ENCODE results near the gene ZNF236. TPM values are rescaled to one million over a fixed set of nuclear protein-coding genes. Genes with fewer than 3 reads are reported as not detected.

ZNF236 gene
- total and polyA plus RNA-seq, 2 of the 8 experiments (the other 6 are each of a cell fraction or from before 2014, with no cell fraction given), result 6.7 to 14.5 TPM

DNA sequence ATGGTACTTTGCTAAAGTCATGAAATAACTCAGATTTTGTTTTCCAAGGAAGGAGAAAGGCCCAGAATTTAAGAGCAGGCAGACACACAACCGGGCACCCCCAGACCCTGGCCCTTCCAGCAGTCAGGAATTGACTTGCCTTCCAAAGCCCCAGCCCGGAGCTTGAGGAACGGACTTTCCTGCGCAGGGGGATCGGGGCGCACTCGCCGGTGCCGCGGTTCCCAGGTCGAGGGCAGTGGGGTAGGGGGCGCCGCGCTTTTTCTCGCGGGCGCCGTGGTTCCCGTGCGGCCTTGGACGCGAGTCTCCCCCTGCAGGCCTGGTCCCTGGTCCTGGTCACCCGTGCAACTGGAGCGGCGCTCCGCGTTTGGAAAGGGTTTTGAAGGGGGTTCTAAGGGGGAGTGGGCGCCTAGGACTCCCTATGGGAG is 1.2 kb downstream of the ZNF236 start:
- Histone ChIP-seq H3K4me2 (ENCODE audit: insufficient read depth in 1 of 2, low read depth in 2 of 2, low read length in 2 of 2) (peak overlapping the region; percentile 55 to 77), H4K8ac (ENCODE audit: extremely low read depth, insufficient read depth, low read length) (peak overlapping the region; percentile 93; the same call in 1 of the 2 replicates), H3K56ac (replicated peaks; ENCODE audit: insufficient read length, low read depth, low read length) (no peak overlapping the region), H3K79me2 (ENCODE audit: control insufficient read depth in 1 of 2, insufficient read depth in 2 of 2, low read length in 2 of 2) (peaks cover 0 to 55% of the 10 kb centered on the region in 2 experiments; a peak in 2 of 4 replicates), H3K23me2 (ENCODE audit: low read depth, low read length) (peaks cover 10% of the 10 kb centered on the region; the same call in 1 of the 2 replicates), H2BK120ac (replicated peaks; ENCODE audit: low read depth, low read length) (no peak overlapping the region), H3K4me1 (replicated peaks in 1 of 4; ENCODE audit: control insufficient read depth in 3 of 4, insufficient read depth in 4 of 4, low read length in 3 of 4) (peaks cover 0 to 3% (median 1%) of the 10 kb centered on the region in 4 experiments; a peak in 4 of 7 replicates), H2BK20ac (ENCODE audit: low read length) (no peak overlapping the region), H2BK5ac (ENCODE audit: low read depth, low read length) (no peak overlapping the region), H3K9ac (replicated peaks in 1 of 4; ENCODE audit: extremely low read depth in 1 of 4, low read depth in 3 of 4, low read length in 3 of 4) (peak overlapping the region in 2 of 4 experiments; percentile 70 to 79; a peak in 5 of 7 replicates), H4K5ac (ENCODE audit: insufficient read length, low read depth, low read length) (peak overlapping the region; percentile 44), H2AFZ (ENCODE audit: low read length) (no peak overlapping the region), H2BK12ac (ENCODE audit: low read depth, low read length) (0 out of 2 replicates have a peak overlapping the region, but pooled peaks have one; percentile 50), H2BK15ac (ENCODE audit: low read length) (no peak overlapping the region), H3K4ac (replicated peaks; ENCODE audit: insufficient read length, low read depth, low read length) (no peak overlapping the region), H3K18ac (ENCODE audit: extremely low read depth, low read length) (no peak overlapping the region), H4K20me1 (replicated peaks in 1 of 2; ENCODE audit: control insufficient read depth in 1 of 2, insufficient read depth in 2 of 2, low read length in 2 of 2) (peaks cover 0 to 2% of the 10 kb centered on the region in 2 experiments), H3K36me3 (ENCODE audit: control insufficient read depth in 2 of 4, insufficient read depth in 4 of 4, low read length in 3 of 4) (peaks cover 0 to 3% (median 0%) of the 10 kb centered on the region in 4 experiments; a peak in 1 of 8 replicates), H3K14ac (ENCODE audit: insufficient read length) (no peak overlapping the region), H4K91ac (replicated peaks; ENCODE audit: insufficient read length, low read length) (peak overlapping the region; percentile 96), H3K4me3 (ENCODE audit: extremely low read depth in 1 of 4, insufficient read depth in 2 of 4, low read depth in 3 of 4, low read length in 4 of 4) (peak overlapping the region; percentile 66 to 99 (median 79)), H3K9me3 (ENCODE audit: insufficient read depth in 2 of 2, low read depth in 1 of 2, low read length in 1 of 2) (no peaks in the 10 kb centered on the region), H3K27ac (ENCODE audit: low read depth, low read length) (no peak overlapping the region), H2AK5ac (ENCODE audit: low read depth, low read length) (no peak overlapping the region), H3K23ac (ENCODE audit: insufficient read length) (no peak overlapping the region), H3K79me1 (ENCODE audit: low read depth, low read length) (no peaks in the 10 kb centered on the region; the same call in 1 of the 2 replicates), H3K27me3 (replicated peaks in 1 of 4; ENCODE audit: control insufficient read depth in 3 of 4, extremely low read depth in 1 of 4, insufficient read depth in 3 of 4, low read length in 3 of 4) (no peaks in the 10 kb centered on the region)
- 10% methylated on average over 27 of the region's 28 CpGs; no CpG with 5 or more reads in 1 of the 2 experiments for WGBS, 2 experiments (ENCODE audit: extremely low coverage in 1 of 2, insufficient coverage in 1 of 2, insufficient read length in 1 of 2, insufficient replicate concordance in 2 of 2, low coverage in 1 of 2, low lambda C conversion rate in 2 of 2, missing lambda C conversion rate in 1 of 2)
- ChIA-PET CTCF (ENCODE audit: partially characterized antibody) (interaction anchor here (0.9 to 2.4 kb wide), 5 partner anchors 8 to 504 kb away, joined by 3 to 20 read pairs (median 5); no protein-coding TSS in a partner anchor), POLR2A (ENCODE audit: partially characterized antibody) (interaction anchor here (0.7 to 1.6 kb wide), 6 partner anchors 18 to 80 kb away, joined by 3 to 14 read pairs (median 3); no protein-coding TSS in a partner anchor)
- DNase-seq (ENCODE audit: low read depth in 1 of 2, low spot score in 2 of 2) (peak in 1 of 2 experiments; percentile 66), FAIRE-seq (no peak)
- TF ChIP-seq SIN3A (conservative IDR thresholded peaks at IDR 0.05 in 1 of 2, IDR thresholded peaks at IDR 0.05 in 1 of 2; ENCODE audit: low read depth in 1 of 2, low read length in 2 of 2) (0 out of 4 replicates have a peak, but pooled peaks of 1 of the 2 experiments have one; percentile 28), POLR2A (IDR thresholded peaks at IDR 0.05; ENCODE audit: control extremely low read depth in 1 of 2, low read depth in 2 of 2, low read length in 2 of 2) (peak in 1 of 2 experiments; percentile 29; a peak in 1 of 3 replicates), MAFK (IDR thresholded peaks at IDR 0.05; ENCODE audit: low read depth, low read length) (no peak), BRCA1 (IDR thresholded peaks at IDR 0.05; ENCODE audit: low read depth, low read length) (peak; percentile 75; the same call in 1 of the 2 replicates), POLR2AphosphoS5 (IDR thresholded peaks at IDR 0.05; ENCODE audit: low read depth, low read length) (no peak; the same call in 1 of the 2 replicates), YY1 (IDR thresholded peaks at IDR 0.05; ENCODE audit: low read depth, low read length) (no peak), CHD2 (IDR thresholded peaks at IDR 0.05; ENCODE audit: low read length) (peak; percentile 89), ASH2L (IDR thresholded peaks at IDR 0.05; ENCODE audit: low read length) (peak; percentile 55), HDAC2 (IDR thresholded peaks at IDR 0.05; ENCODE audit: borderline replicate concordance in 1 of 2, low read depth in 2 of 2, low read length in 2 of 2) (0 out of 4 replicates have a peak, but pooled peaks have one; percentile 17 to 29), TBP (IDR thresholded peaks at IDR 0.05; ENCODE audit: low read depth, low read length) (0 out of 2 replicates have a peak, but pooled peaks have one; percentile 34), CBX5 (IDR thresholded peaks at IDR 0.05; ENCODE audit: low read depth, low read length) (no peak), BACH1 (IDR thresholded peaks at IDR 0.05; ENCODE audit: low read length) (peak; percentile 77), FOSL1 (IDR thresholded peaks at IDR 0.05; ENCODE audit: insufficient read depth, low read depth, low read length) (no peak)

Measured in H1 (cell line).